CD4-positive, alpha-beta T cell (primary cell): ENCODE measurements around the gene CARD19. TPM values are rescaled to one million over a fixed set of nuclear protein-coding genes. Genes with fewer than 3 reads are reported as not detected.

Experiments
- ATAC-seq: fragments of 200-7000 bp; cut with Tn5 transposase; one replicate; pipeline ENCODE4 v1.10.0; 2022; ENCODE audit warnings: mild to moderate bottlenecking; ENCODE audit not compliant: poor library complexity
- CTCF ChIA-PET: fragments of 350-600 bp; sonication (Branson Sonifier 250); formaldehyde crosslinking; loops from one replicate; lab custom pipeline; 2021; ENCODE audit warnings: antibody characterized with exemption, inconsistent platforms; lab: Charles Lee
- POLR2A ChIA-PET: fragments of 350-600 bp; sonication (Branson Sonifier 250); formaldehyde crosslinking; loops from one replicate; lab custom pipeline; 2021; ENCODE audit warnings: antibody characterized with exemption, inconsistent platforms; lab: Charles Lee
- DNase-seq, 14 experiments: peaks; one replicate each; pipeline ENCODE4 v3.0.0-alpha.2; 2013 to 2020; ENCODE audit warnings: mixed read lengths in 2 of 14
- H3K27ac ChIP-seq, 2 donors: one replicate each; pipeline versions ENCODE4 v1.5.1 to v1.7.0; 2013; ENCODE audit warnings: low read length in 2 of 2, low read depth in 1 of 2, mild to moderate bottlenecking in 1 of 2
- H3K27me3 ChIP-seq, 2 experiments: 1 replicate in 1 of 2; 2 replicates in 1 of 2; pipeline versions ENCODE4 v1.6.1 to v1.7.0; 2013; ENCODE audit warnings: low read length in 2 of 2, control low read depth in 1 of 2, mild to moderate bottlenecking in 1 of 2, moderate library complexity in 1 of 2; ENCODE audit not compliant: insufficient read depth in 2 of 2, control insufficient read depth in 1 of 2
- H3K36me3 ChIP-seq: one replicate; pipeline ENCODE4 v1.6.1; 2013; ENCODE audit warnings: low read length, control low read depth; ENCODE audit not compliant: insufficient read depth
- H3K4me1 ChIP-seq: one replicate; pipeline ENCODE4 v1.6.1; 2013; ENCODE audit warnings: low read length, control low read depth; ENCODE audit not compliant: insufficient read depth
- H3K4me3 ChIP-seq: one replicate; pipeline ENCODE4 v1.5.1; 2013; ENCODE audit warnings: mild to moderate bottlenecking, low read length, moderate library complexity
- H3K9me3 ChIP-seq, 2 experiments: 1 replicate in 1 of 2; 2 replicates in 1 of 2; pipeline versions ENCODE4 v1.6.1 to v1.7.0; 2013; ENCODE audit warnings: low read length in 2 of 2, mild to moderate bottlenecking in 2 of 2, control low read depth in 1 of 2, moderate library complexity in 1 of 2; ENCODE audit not compliant: control insufficient read depth in 1 of 2, insufficient read depth in 1 of 2
- H3K27ac Mint-ChIP-seq: one replicate; pipeline ENCODE4 v1.8.0; 2020; ENCODE audit warnings: mixed read lengths
- H3K27me3 Mint-ChIP-seq: one replicate; pipeline ENCODE4 v1.8.0; 2021; ENCODE audit warnings: mixed read lengths
- H3K36me3 Mint-ChIP-seq: one replicate; pipeline ENCODE4 v1.8.0; 2021; ENCODE audit warnings: low read depth, mixed read lengths
- H3K4me1 Mint-ChIP-seq: one replicate; pipeline ENCODE4 v1.8.0; 2021; ENCODE audit warnings: low read depth, mixed read lengths
- H3K4me3 Mint-ChIP-seq: one replicate; pipeline ENCODE4 v1.8.0; 2020; ENCODE audit warnings: mild to moderate bottlenecking, mixed read lengths
- H3K9me3 Mint-ChIP-seq: one replicate; pipeline ENCODE4 v1.8.0; 2020; ENCODE audit warnings: mixed read lengths
- intact Hi-C, 2 experiments: fragments of 100-400 bp; cut with DNase I in 1 of 2; cut with micrococcal nuclease in 1 of 2; formaldehyde crosslinking; loops; one replicate each; pipeline versions ENCODE4 v1.15.1 to v1.9.0; 2023 to 2025; cut with DNase I, micrococcal nuclease
- total RNA-seq, 174 experiments: library from RNA in 2 of 174; stranded (reverse) in 2 of 174; gene quantifications; one replicate each; pipeline ENCODE4 v1.2.3 and lab custom pipeline; 2021 to 2026
- TF ChIP-seq, protein P1 (sequence below): fragments of 200-600 bp; IDR thresholded peaks from one replicate; pipeline ENCODE4 v1.8.0; 2022; ENCODE audit warnings: antibody characterized with exemption, mild to moderate bottlenecking

Gene CARD19
- total RNA-seq, 2 experiments from 2014 or later, result 38.8 to 39.2 TPM

GRCh38 chr9:93128011-93128714 lies 32.1 kb downstream of the CARD19 start:
- TF ChIP-seq, protein P1, sequence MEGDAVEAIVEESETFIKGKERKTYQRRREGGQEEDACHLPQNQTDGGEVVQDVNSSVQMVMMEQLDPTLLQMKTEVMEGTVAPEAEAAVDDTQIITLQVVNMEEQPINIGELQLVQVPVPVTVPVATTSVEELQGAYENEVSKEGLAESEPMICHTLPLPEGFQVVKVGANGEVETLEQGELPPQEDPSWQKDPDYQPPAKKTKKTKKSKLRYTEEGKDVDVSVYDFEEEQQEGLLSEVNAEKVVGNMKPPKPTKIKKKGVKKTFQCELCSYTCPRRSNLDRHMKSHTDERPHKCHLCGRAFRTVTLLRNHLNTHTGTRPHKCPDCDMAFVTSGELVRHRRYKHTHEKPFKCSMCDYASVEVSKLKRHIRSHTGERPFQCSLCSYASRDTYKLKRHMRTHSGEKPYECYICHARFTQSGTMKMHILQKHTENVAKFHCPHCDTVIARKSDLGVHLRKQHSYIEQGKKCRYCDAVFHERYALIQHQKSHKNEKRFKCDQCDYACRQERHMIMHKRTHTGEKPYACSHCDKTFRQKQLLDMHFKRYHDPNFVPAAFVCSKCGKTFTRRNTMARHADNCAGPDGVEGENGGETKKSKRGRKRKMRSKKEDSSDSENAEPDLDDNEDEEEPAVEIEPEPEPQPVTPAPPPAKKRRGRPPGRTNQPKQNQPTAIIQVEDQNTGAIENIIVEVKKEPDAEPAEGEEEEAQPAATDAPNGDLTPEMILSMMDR, result no peak
- intact Hi-C loops, result no loop called here
- Histone ChIP-seq H3K36me3 (peaks cover 16% of the 10 kb centered on the region), H3K4me1 (peaks cover 90% of the 10 kb centered on the region), H3K4me3 (no peak overlapping the region), H3K27me3 (no peaks in the 10 kb centered on the region), H3K27ac (peak overlapping the region in 1 of 2 donors; percentile 54), H3K9me3 (no peaks in the 10 kb centered on the region)
- CTCF ChIA-PET, result no interaction called here
- no peak for ATAC-seq
- Mint-ChIP-seq H3K4me1 (peaks cover 78% of the 10 kb centered on the region), H3K27ac (peak overlapping the region; percentile 81), H3K9me3 (no peaks in the 10 kb centered on the region), H3K4me3 (peak overlapping the region; percentile 18), H3K36me3 (peaks cover 26% of the 10 kb centered on the region), H3K27me3 (no peaks in the 10 kb centered on the region)
- POLR2A ChIA-PET, result interaction anchor here (0.9 to 2.8 kb wide), 2 partner anchors 15 kb away, joined by 3 to 9 read pairs; no protein-coding TSS in a partner anchor
- peak in 1 of 14 experiments; percentile 33 for DNase-seq

DNA sequence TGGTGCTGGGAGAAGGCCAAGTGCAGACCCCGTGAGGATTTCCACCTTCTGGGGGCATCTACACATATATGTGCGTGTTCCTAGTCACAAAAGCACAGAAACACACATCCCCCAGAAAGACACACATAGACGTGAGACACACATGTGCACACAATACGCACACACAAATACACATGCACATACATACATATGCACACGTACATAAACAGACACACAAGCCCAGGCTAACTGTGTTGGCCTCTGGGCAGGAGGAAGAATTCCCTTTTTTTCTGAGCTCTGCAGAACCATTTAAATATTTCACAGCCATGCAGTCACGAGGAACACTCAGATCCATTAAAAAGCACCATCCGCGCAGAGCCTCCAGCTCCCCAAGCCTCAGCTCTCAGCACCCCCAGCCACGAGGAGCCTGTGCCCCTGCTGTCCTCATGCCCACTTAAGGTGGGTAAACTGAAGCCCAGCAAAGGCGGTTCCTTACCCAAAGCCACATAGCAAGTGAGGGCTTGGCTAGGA lies 32.8 kb downstream of the CARD19 start:
- Mint-ChIP-seq H3K27me3 (no peaks in the 10 kb centered on the region), H3K9me3 (no peaks in the 10 kb centered on the region), H3K27ac (peak overlapping the region; percentile 81), H3K36me3 (peaks cover 20% of the 10 kb centered on the region), H3K4me3 (peak overlapping the region; percentile 18), H3K4me1 (peaks cover 83% of the 10 kb centered on the region)
- H3K27me3 ChIP-seq, result no peaks in the 10 kb centered on the region
- no peak overlapping the region for H3K27ac ChIP-seq
- peaks cover 12% of the 10 kb centered on the region for H3K36me3 ChIP-seq
- POLR2A ChIA-PET, result interaction anchor here (0.9 to 2.8 kb wide), 3 partner anchors 15 to 64 kb away, joined by 3 to 9 read pairs (median 3); no protein-coding TSS in a partner anchor
- TF ChIP-seq, protein P1, result no peak
- H3K4me1 ChIP-seq, result peaks cover 92% of the 10 kb centered on the region
- CTCF ChIA-PET, result interaction anchor here (0.9 to 1.3 kb wide), 2 partner anchors 10 to 20 kb away, joined by 3 to 4 read pairs; no protein-coding TSS in a partner anchor
- DNase-seq (no peak), ATAC-seq (no peak)
- H3K4me3 ChIP-seq, result no peak overlapping the region
- no peaks in the 10 kb centered on the region for H3K9me3 ChIP-seq
- intact Hi-C loops, result no loop called here

- Histone ChIP-seq H3K4me1 (peaks cover 93% of the 10 kb centered on the region), H3K36me3 (peaks cover 12% of the 10 kb centered on the region), H3K27ac (no peak overlapping the region), H3K9me3 (no peaks in the 10 kb centered on the region), H3K27me3 (no peaks in the 10 kb centered on the region), H3K4me3 (no peak overlapping the region)
- Mint-ChIP-seq H3K4me1 (peaks cover 78% of the 10 kb centered on the region), H3K9me3 (no peaks in the 10 kb centered on the region), H3K36me3 (peaks cover 15% of the 10 kb centered on the region), H3K27ac (peak overlapping the region; percentile 69), H3K4me3 (no peak overlapping the region), H3K27me3 (no peaks in the 10 kb centered on the region)
- POLR2A ChIA-PET, result interaction anchor here (0.9 to 2.8 kb wide), 3 partner anchors 14 to 64 kb away, joined by 3 to 9 read pairs (median 3); no protein-coding TSS in a partner anchor
- intact Hi-C loops, result no loop called here
- DNase-seq (peak in 1 of 14 experiments; percentile 28), ATAC-seq (no peak)
- CTCF ChIA-PET, result interaction anchor here (0.9 to 1.3 kb wide), 2 partner anchors 11 to 20 kb away, joined by 3 to 4 read pairs; no protein-coding TSS in a partner anchor
- TF ChIP-seq, protein P1, result no peak
Observed at GRCh38 chr9:93129286-93129685, 33.3 kb downstream of the CARD19 start.
